Activated T-helper 1 cell treated with anti-CD3 and anti-CD28 coated beads, Interleukin-12 subunit alpha, Interleukin-12 subunit beta, Interleukin-2, Interleukin-4 antibody, amounts not matched to agents 30 ng/mL and 10 ng/mL and 1 ng/mL, durations not matched to agents 14 hours and 24 hours and 36 hours (primary cell): ENCODE data around the gene GMIP. TPM values are rescaled to one million over a fixed set of nuclear protein-coding genes. Genes with fewer than 3 reads are reported as not detected.

Source experiments
- DNase-seq: peaks from one replicate; pipeline ENCODE4 v3.0.0; 2021; ENCODE audit warnings: low spot score
- H3K27ac Mint-ChIP-seq: one replicate; pipeline ENCODE4 v1.8.0; 2021; ENCODE audit warnings: mild to moderate bottlenecking, mixed read lengths
- H3K27me3 Mint-ChIP-seq: one replicate; pipeline ENCODE4 v1.8.0; 2022; ENCODE audit warnings: mild to moderate bottlenecking, moderate library complexity, mixed read lengths; ENCODE audit not compliant: insufficient read depth
- H3K36me3 Mint-ChIP-seq: one replicate; pipeline ENCODE4 v1.8.0; 2021; ENCODE audit warnings: low read depth, mixed read lengths
- H3K4me1 Mint-ChIP-seq: one replicate; pipeline ENCODE4 v1.8.0; 2021; ENCODE audit warnings: low read depth, mixed read lengths
- H3K4me3 Mint-ChIP-seq: one replicate; pipeline ENCODE4 v1.8.0; 2021; ENCODE audit warnings: mild to moderate bottlenecking, moderate library complexity, mixed read lengths
- H3K9me3 Mint-ChIP-seq: one replicate; pipeline ENCODE4 v1.8.0; 2021; ENCODE audit warnings: mixed read lengths
- intact Hi-C: fragments of 100-400 bp; cut with micrococcal nuclease; formaldehyde crosslinking; loops from one replicate; pipeline ENCODE4 v1.15.1; 2024
- total RNA-seq: library from RNA; stranded (reverse); gene quantifications from 2 replicates; pipeline ENCODE4 v1.2.3, GENCODE V29; 2022

GMIP gene
- total RNA-seq, 1 donor from 2014 or later, result 71.6 TPM

GRCh38 chr19:19627621-19628500, 15.6 kb downstream of the GMIP start, which contains the start of gene LPAR2:
Gene LPAR2 (minus strand): TSS chr19:19628220. CDS start chr19:19627275, 945 bp downstream.
- H3K27me3 Mint-ChIP-seq, result no peaks in the 10 kb centered on the region
- H3K9me3 Mint-ChIP-seq, result no peaks in the 10 kb centered on the region
- H3K27ac Mint-ChIP-seq, result peak within 1 kb of the TSS; percentile 96
- peak; percentile 57 for DNase-seq
- H3K4me3 Mint-ChIP-seq, result peak within 1 kb of the TSS; percentile 87
- intact Hi-C loops, result loop anchor here (1.0 kb wide), 2 partner anchors 10 to 14 kb away; partner anchors contain the start of gene PBX4
- H3K4me1 Mint-ChIP-seq, result peaks cover 20% of the 10 kb centered on the region
- H3K36me3 Mint-ChIP-seq, result peaks cover 28% of the 10 kb centered on the region

GRCh38 chr19:19626516-19627472, 16.7 kb downstream of the GMIP start:
- Mint-ChIP-seq H3K4me1 (peaks cover 20% of the 10 kb centered on the region), H3K27ac (peak overlapping the region; percentile 96), H3K9me3 (no peaks in the 10 kb centered on the region), H3K4me3 (peak overlapping the region; percentile 87), H3K36me3 (peaks cover 33% of the 10 kb centered on the region), H3K27me3 (no peaks in the 10 kb centered on the region)
- no peak for DNase-seq
- intact Hi-C loops, result loop anchor here (1.0 kb wide), 2 partner anchors 8 to 16 kb away; partner anchors contain the start of gene PBX4

GRCh38 chr19:19624032-19624570, 19.4 kb downstream of the GMIP start:
- DNase-seq, result no peak
- Mint-ChIP-seq H3K4me3 (no peak overlapping the region), H3K36me3 (peaks cover 27% of the 10 kb centered on the region), H3K27ac (no peak overlapping the region), H3K27me3 (no peaks in the 10 kb centered on the region), H3K9me3 (no peaks in the 10 kb centered on the region), H3K4me1 (peaks cover 31% of the 10 kb centered on the region)
- intact Hi-C loops, result no loop called here

DNA sequence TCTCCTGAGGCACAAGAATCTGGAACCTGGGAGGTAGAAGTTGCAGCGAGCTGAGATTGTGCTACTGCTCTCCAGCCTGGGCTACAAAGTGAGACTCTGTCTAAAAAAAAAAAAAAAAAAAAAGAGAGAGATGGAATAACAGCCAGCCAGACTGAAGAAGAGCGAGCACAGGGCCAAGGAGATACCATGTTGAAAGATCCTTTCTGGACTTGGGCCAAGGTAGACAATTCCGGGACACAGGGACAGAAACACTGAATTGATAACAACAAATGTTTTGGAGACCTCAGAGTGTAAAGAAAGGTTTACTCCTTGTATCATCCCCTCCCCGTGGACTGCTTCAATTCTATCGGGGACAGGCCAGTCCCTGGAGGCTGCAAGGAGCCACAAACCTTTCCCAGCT, 20.1 kb downstream of the GMIP start:
- peaks cover 36% of the 10 kb centered on the region for H3K4me1 Mint-ChIP-seq
- no peaks in the 10 kb centered on the region for H3K27me3 Mint-ChIP-seq
- DNase-seq, result no peak
- no peaks in the 10 kb centered on the region for H3K9me3 Mint-ChIP-seq
- intact Hi-C loops, result no loop called here
- no peak overlapping the region for H3K4me3 Mint-ChIP-seq
- H3K27ac Mint-ChIP-seq, result no peak overlapping the region
- H3K36me3 Mint-ChIP-seq, result peaks cover 25% of the 10 kb centered on the region

GRCh38 chr19:19619849-19620210, 23.6 kb downstream of the GMIP start:
- intact Hi-C loops, result loop anchor here (2.0 to 5.0 kb wide), 3 partner anchors 38 to 298 kb away; partner anchors contain the start of genes MAU2 and SUGP1
- peaks cover 43% of the 10 kb centered on the region for H3K4me1 Mint-ChIP-seq
- peaks cover 26% of the 10 kb centered on the region for H3K36me3 Mint-ChIP-seq
- DNase-seq, result no peak
- H3K9me3 Mint-ChIP-seq, result no peaks in the 10 kb centered on the region
- H3K27me3 Mint-ChIP-seq, result no peaks in the 10 kb centered on the region
- no peak overlapping the region for H3K27ac Mint-ChIP-seq
- no peak overlapping the region for H3K4me3 Mint-ChIP-seq

GRCh38 chr19:19619181-19619848, 24.1 kb downstream of the GMIP start:
- no peak for DNase-seq
- Mint-ChIP-seq H3K36me3 (peaks cover 23% of the 10 kb centered on the region), H3K4me3 (peak overlapping the region; percentile 88), H3K27me3 (no peaks in the 10 kb centered on the region), H3K27ac (peak overlapping the region; percentile 95), H3K4me1 (peaks cover 43% of the 10 kb centered on the region), H3K9me3 (no peaks in the 10 kb centered on the region)
- intact Hi-C loops, result loop anchor here (2.0 to 5.0 kb wide), 3 partner anchors 37 to 297 kb away; partner anchors contain the start of genes MAU2 and SUGP1

DNA sequence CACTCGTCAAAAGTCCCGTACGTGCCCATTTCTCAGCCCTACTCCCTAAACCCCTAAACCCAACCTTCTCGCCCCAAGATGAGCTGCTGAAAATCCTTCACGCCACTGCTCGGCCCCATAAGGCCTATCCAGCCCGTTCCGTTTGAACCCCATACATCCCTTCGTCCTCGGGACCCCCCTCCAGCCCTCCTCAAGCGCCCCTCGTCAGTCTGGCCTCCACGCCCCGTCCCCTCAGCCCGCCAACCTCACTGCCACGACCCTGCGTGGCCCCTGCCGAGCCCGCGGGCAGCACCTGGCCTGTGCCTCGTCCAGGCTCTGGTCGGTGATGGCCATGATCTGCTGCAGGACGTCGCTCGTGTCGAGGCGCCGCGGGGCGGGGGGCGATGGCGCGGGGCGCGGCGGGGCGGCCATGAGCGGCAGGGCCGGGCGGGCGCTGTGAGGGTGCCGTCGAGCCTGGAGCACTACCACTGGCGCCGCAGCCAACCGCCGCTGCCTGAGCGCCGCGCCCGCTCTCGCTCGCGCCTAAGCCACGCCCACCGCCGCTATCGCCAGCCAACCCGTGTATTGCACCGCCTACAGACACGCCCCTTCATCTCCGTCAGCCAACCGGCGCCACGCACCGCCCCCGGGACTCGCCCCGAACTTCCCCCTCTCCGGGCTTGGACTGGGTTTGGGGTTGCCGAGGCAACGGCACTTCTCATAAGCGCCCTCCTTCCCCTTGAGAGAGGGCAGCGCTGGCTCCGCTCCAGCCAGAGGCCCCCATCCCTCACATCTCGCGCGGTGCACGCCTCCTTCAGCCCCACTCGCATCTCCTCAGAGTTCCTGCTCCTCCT, 25.0 kb downstream of the GMIP start, which contains the start of gene PBX4:
Gene PBX4, minus strand, starts transcription at position 469 of the 833 bp plus-strand sequence. Its CDS starts 58 bp downstream, at position 411.
- no peaks in the 10 kb centered on the region for H3K27me3 Mint-ChIP-seq
- H3K9me3 Mint-ChIP-seq, result no peaks in the 10 kb centered on the region
- peaks cover 48% of the 10 kb centered on the region for H3K4me1 Mint-ChIP-seq
- peak within 1 kb of the TSS; percentile 95 for H3K27ac Mint-ChIP-seq
- H3K36me3 Mint-ChIP-seq, result peaks cover 23% of the 10 kb centered on the region
- intact Hi-C loops, result loop anchor here (1.0 to 5.0 kb wide), 8 partner anchors 9 to 296 kb away; partner anchors contain the start of genes ATP13A1, GMIP, MAU2 and SUGP1
- peak; percentile 99 for DNase-seq
- H3K4me3 Mint-ChIP-seq, result peak within 1 kb of the TSS; percentile 88

GRCh38 chr19:19615086-19615485, 28.4 kb downstream of the GMIP start:
- H3K9me3 Mint-ChIP-seq, result no peaks in the 10 kb centered on the region
- peak overlapping the region; percentile 91 for H3K27ac Mint-ChIP-seq
- peaks cover 30% of the 10 kb centered on the region for H3K36me3 Mint-ChIP-seq
- DNase-seq, result no peak
- peak overlapping the region; percentile 84 for H3K4me3 Mint-ChIP-seq
- H3K27me3 Mint-ChIP-seq, result no peaks in the 10 kb centered on the region
- intact Hi-C loops, result loop anchor here (5.0 kb wide), 2 partner anchors 33 to 293 kb away; partner anchors contain the start of genes MAU2 and SUGP1
- H3K4me1 Mint-ChIP-seq, result peaks cover 67% of the 10 kb centered on the region

DNA sequence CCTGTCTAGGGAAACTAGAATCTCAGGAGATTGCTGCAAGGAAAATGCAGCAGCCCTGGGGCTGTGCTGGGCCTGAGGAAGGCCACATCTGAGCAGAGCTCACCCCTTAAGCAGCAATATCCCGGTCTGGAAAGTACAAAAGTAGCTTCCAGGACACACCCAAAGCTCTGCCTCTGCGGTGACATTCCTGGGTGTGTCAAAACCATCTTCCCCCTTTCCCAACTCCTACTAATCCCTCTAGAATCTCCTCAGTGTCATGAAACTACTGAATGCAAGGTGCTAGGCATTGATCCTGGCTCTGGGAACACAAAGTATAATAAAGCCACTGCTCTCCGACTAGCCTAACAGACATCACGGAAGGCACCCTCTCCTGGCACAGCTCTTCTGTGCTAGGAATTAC, 30.0 kb downstream of the GMIP start:
- intact Hi-C loops, result no loop called here
- H3K27ac Mint-ChIP-seq, result no peak overlapping the region
- no peak for DNase-seq
- no peaks in the 10 kb centered on the region for H3K27me3 Mint-ChIP-seq
- H3K36me3 Mint-ChIP-seq, result peaks cover 35% of the 10 kb centered on the region
- peak overlapping the region; percentile 2 for H3K4me3 Mint-ChIP-seq
- peaks cover 59% of the 10 kb centered on the region for H3K4me1 Mint-ChIP-seq
- H3K9me3 Mint-ChIP-seq, result no peaks in the 10 kb centered on the region

DNA sequence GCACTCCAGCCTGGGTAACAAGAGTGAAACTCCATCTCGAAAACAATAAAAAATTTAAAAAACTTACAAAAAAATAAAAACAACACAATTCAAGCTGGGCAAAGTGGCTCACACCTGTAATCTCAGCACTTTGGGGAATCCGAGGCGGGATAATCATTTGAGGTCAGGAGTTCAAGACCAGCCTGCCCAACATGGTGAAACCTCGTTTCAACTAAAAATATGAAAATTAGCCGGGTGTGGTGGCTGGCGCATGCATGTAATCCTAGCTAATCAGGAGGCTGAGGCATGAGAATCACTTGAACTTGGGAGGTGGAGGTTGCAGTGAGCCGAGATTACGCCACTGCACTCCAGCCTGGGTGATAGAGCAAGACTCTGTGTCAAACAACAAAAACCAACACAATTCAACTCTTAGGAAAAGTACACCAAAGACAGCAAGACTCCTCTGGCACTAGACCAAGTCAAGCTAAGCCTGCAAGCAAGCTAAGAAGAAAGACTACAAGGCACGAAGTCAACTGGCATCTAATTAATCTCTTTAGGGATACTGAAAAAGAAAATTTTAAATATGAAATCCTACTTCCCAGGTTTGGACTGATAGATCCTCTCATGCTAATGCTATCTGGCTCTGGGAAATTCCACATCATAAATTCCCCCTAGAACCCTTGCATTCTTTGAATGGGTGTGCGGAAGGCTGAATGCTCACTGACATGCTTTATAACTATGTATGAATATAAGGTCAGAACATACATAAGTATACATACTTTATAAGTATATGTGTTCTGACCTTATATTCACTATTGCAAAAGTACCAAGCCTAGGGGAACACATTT, 32.9 kb downstream of the GMIP start:
- Mint-ChIP-seq H3K36me3 (peaks cover 39% of the 10 kb centered on the region), H3K9me3 (no peaks in the 10 kb centered on the region), H3K4me3 (no peak overlapping the region)

More for the DNA sequence above, 32.9 kb downstream of the GMIP start:
- Mint-ChIP-seq H3K4me1 (peaks cover 65% of the 10 kb centered on the region), H3K27ac (no peak overlapping the region), H3K27me3 (no peaks in the 10 kb centered on the region)
- intact Hi-C loops, result no loop called here
- DNase-seq, result no peak
